NOMO-1 (cell line): ENCODE data around the gene ARRDC2.

Experiments used
- DNase-seq, 2 experiments: peaks; one replicate each; lab custom pipeline; 2025; ENCODE audit not compliant: unreplicated experiment in 2 of 2; lab: John Stamatoyannopoulos, UW

Gene ARRDC2

DNA sequence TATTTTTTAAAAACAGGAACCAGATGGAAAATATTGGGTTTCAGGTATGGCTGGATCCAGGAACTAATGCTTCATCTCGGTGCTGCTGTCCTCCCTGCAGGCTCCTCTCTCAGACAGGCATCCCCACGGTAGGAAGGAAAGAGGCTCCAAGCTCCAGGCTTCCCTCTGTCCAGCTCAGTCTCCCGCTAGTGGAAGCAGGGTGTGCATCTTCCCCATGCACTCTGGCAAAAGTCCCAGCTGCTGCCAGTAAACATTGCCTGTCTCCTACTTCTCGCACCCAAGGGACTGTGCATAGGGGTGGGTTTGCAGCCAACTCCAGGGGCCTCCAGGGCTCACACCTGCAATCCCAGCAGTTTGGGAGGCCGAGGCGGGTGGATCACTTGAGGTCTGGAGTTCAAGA lies 49.6 kb downstream of the ARRDC2 start:
- peak in 1 of 2 experiments; percentile 27 for DNase-seq

DNA sequence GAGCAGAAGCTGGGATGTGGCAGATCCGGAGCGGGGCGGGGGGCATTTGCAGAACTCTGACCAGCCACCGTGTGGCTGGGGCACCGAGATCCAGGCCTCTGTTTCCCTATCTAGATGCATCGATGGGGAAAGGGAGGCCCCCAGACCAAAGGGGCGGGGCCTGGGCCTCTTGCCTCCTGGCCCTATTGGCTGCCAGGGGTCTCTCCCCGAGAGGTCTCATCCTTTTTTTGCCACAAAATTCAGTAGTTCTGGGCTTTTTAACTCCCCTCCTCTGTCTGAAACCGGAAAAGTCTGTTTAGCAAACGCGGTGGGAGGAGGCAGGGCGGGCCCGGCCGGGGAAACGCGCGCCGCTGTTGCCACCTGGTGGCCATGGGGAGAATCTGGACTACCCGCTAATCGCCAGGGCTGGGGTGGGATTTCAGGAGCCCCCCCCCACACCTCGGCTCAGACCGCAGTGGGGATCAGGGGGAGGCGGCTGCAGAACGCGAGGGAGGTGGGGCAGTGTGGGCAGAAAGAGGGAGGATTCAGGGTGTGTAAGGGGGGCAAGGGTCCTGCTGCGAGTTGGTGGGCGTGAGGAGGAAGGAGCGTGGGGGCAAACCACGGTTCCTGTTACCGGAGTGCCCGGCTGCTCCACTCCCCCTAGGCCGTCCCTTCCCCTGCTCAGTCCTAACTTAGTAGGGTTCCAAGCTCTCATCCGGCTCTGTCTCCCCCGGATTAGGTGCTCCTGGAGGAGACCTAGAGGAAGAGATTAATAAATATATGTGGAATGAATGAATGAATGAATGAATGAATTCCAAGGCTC lies 50.4 kb downstream of the ARRDC2 start:
- peak; percentile 78 to 89 for DNase-seq

DNA sequence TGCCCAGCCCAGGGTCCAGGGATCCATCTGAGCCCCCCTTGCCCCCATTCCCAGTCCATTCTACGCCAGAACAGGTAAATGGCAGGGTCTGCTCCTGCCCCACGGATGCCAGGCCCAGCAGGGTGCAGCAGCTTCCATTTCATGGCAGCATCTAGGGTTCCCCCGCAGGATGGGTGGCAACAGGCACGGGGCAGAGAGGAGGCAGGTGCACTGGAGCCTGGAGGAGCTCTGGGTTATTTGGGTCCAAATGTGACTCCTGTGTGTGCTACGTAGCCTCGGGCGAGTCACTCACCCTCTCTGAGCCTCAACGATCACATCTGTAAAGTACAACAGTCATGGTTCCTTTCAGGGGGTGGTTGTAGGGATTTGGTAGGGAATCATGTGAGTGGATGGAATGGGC lies 51.3 kb downstream of the ARRDC2 start:
- DNase-seq: no peak

DNA sequence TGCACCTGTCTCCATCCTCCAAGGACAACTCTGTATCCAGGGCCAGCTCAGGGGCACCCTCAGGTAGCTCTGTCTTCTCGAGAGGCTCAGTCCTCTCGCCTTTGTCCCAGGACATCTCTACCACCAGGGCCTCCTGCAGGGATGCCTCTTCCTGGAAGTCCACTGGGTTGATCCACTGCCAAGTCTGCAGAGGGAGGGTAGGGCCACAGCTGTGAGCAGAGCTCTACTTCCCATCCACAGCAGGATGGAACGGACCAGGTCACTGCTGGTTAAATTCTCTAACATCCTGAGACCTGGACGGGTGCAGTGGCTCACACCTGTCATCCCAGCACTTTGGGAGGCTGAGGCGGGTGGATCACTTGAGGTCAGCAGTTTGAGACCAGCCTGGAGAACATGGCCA lies 51.9 kb downstream of the ARRDC2 start:
- no peak for DNase-seq

DNA sequence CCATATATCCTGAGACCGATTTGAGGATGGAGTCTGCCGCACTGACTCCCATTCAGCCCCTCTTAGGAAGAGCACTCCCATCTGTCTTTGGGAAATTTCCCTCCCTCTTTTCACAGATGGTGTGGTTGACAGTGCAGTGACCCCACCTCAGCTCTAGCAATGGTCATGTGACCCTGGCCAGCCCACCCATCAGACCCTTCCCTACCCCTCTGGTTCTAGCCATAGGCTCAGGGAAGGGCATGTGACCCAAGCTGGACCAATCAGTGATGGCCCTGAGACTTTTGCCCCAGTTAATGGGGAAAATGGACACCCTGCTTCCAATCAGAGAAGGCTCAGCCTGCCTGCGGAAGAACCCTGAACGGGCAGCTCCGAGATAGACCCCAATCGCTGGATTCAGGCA lies 52.5 kb downstream of the ARRDC2 start:
- DNase-seq: no peak

DNA sequence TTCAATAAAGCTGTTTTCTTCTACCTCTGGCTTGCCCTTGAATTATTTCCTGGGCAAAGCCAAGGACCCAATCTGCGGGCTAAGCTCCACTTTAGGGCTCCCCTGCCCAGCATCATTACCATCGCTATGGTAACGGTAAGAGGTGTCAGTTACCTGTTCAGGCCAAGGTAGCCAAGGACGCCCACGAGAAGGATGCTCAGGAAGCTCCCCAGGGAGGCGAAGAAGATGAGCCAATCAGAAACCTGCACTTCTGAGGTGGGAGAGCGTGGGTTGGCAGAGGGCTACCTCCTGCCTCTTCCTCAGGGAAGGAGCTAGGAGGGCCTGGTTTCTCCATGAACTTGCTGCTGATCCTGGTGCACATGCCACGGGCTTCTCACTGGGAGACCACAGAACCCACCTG lies 54.1 kb downstream of the ARRDC2 start:
- DNase-seq: no peak

GRCh38 chr19:18063463-18063862 lies 55.5 kb downstream of the ARRDC2 start:
- DNase-seq: no peak
